GM12874 (cell line): ENCODE data around the gene CNTRL.

ENCODE experiments used
- CTCF ChIP-seq: IDR thresholded peaks from 2 replicates; pipeline ENCODE4 v1.5.1; 2011; ENCODE audit warnings: low read depth, mild to moderate bottlenecking, control low read depth, low read length, moderate library complexity; ENCODE audit not compliant: insufficient read depth

CNTRL gene

GRCh38 chr9:121157939-121158338 lies 83.2 kb downstream of the CNTRL start:
- no peak for TF ChIP-seq CTCF

GRCh38 chr9:121160025-121160424 lies 85.3 kb downstream of the CNTRL start:
- TF ChIP-seq CTCF = no peak

- no peak for TF ChIP-seq CTCF
These were observed 93.3 kb downstream of the CNTRL start for GRCh38 chr9:121168052-121168451.

DNA sequence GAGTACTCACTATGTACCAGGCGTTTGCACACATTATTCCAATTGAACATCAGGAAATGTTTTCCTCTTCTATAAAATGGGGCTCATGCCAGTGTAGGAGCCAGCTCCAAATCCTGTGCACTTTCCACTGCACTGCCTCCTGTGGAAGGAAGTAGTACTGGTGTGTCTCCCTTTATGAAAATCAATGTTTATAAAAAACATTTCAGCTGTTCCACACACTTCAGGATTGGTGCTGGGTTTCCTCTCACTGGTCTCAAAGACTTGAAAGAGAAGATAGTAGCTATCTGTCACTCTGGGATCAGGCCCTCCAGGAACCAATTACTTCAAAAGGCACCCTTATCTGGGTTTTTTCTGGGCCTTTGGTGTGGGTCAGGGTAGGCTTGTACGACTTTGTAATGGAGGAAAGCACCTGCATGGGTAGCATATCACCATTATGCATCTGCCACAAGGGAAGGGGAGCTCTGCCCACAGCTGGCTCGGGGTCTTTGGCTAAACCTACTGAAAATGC lies 94.4 kb downstream of the CNTRL start:
- peak; percentile 36; the same call in 1 of the 2 replicates for TF ChIP-seq CTCF

GRCh38 chr9:121171236-121171635 lies 96.5 kb downstream of the CNTRL start:
- TF ChIP-seq CTCF = no peak

- no peak for TF ChIP-seq CTCF
These were observed 98.2 kb downstream of the CNTRL start for GRCh38 chr9:121172726-121173487.

DNA sequence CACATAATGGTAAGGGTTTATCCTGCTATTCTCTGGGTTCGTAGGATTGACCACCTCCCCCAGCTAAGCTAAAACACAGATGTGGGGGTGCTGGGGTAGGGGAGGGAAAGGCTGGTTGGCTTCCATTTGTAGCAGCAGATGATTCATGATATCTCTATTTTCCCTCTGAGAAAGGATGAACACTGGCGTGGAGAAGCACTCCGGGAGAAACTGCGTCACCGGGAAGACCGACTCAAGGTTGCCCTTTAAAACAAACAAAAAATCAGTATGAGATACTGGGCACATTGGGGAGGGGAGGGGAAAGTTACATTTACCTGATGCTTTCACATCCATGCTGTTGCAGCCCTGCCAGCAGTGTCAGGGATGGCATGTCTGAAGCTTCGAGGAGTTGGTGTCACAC lies 98.7 kb downstream of the CNTRL start:
- TF ChIP-seq CTCF = no peak
